GM21381 (cell line): ENCODE measurements around the gene SCAP.
"Not testable (repeated sequence)": the region's sequence is repeated elsewhere in the genome, so short reads cannot be mapped to it uniquely, and the experiment has no call there.

Experiments used
- ATAC-seq: cut with Tn5 transposase; IDR thresholded peaks from one replicate; pipeline ENCODE4 v1.9.1; 2021; ENCODE audit warnings: mild to moderate bottlenecking, moderate library complexity; ENCODE audit not compliant: unreplicated experiment

Gene SCAP

DNA sequence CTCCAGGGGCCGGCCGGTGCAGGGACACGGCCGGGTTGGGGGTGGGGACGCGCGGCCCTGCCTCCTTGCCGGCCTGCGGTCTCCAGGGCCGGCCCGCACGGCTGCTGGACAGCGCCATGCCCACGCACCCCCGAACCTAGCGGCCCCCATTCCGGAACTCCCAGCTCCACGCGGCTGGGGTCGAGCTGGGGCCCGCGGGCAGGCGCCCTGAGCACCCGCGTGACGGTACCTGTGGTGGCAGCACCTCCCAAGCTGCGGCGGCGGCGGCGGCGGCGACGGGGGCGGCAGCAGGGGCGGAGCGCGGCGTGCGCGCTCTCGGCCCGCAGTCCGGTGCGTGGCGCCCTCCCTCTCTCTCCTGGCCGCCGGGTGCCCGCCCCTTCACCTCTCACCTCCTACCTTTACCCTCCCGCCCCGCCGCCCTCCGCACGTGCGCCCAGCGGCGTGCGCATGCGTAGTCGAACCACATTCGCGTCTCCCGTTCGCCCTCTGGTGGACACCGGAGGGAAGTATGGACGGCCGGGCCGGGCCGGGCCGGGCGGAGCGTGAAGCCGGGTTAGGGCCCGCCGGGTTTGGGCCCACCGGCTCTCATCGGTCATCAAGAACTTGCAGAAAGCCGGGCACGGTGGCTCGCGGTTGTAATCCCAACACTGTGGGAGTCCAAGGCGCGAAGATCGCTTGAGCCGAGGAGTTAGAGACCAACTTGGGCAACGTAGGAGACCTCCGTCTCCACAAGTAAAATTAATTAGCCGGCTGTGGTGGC is at the start of gene SCAP:
Gene SCAP (minus strand): TSS at position 372 of the 760 bp plus-strand sequence. CDS start 32,948 bp downstream, outside the sequence.
- ATAC-seq: peak; percentile 93

DNA sequence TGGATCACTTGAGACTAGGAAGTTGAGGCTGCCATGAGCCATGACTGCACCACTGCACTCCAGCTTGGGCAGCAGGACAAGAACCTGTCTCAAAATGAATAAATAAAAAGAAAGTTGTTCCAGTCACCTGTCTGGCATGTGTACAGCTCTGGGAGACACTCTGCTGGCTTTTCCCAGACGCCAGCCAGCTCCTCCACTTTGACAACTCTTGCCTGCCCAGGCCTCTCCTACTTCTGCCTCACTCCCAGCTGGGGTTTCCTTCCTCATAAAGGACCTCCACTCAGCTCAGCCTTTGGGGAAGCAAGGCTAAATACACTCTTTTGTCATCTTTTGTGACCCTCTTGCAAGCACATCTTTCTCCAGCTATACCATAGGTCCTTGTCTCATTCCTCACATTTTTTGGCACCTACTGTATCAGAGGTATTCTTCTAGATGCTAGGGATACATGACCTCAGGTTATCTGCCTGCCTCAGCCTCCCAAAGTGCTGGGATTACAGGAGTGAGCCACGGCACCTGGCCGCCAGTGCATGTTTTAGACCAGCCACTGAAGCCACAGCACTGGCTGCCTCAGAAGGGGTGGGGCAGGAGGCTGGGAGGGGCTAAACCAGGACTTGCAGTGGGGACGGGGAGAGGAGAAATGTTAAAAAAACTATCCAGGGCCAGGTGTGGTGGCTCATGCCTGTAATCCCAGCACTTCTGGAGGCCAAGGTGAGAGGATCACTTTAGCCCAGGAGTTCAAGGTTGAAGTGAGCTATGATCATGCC is 47.8 kb upstream of the SCAP start:
- ATAC-seq: no peak

DNA sequence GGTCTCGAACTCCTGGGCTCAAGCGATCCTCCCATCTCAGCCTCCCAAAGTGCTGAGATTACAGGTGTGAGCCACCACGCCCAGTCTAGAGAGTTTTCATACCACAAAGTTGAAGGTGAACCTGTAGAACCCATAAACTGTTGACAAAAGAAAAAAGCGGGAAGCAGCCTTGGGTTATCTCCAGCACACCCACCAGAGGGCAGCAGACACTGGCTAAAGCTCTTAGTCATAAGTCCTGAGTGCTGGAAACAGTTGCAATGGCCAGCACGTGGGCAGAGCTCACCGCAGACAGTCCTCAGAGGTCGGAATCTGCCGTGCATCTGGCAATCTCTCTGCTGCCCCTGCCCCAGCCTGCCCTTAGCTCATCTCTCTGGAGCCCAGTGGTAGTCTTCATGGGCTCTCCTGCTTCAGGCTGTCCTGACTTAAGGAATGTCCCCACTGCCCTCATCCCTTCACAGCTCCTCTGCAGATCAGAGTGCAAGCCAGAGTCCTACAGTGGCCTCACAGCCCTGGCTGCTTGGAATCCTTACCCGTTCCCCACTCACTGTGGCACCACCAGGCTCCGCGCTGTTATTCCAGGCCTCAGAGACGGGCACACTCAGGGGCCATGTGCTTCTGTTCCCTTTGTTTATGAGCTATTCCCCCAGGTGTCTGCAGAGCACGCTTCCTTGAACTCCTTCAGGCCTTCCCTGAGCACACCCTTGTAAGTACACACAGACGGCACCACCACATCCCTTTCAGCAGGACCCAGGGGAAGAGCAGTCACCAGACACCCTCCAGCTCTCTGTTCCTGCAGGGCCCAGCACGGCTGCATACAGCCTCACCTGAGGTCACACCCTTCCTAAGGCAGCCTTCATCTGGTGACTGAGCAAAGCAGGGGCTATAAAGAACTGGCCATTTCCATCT is 46.6 kb upstream of the SCAP start:
- peak; percentile 78 for ATAC-seq

DNA sequence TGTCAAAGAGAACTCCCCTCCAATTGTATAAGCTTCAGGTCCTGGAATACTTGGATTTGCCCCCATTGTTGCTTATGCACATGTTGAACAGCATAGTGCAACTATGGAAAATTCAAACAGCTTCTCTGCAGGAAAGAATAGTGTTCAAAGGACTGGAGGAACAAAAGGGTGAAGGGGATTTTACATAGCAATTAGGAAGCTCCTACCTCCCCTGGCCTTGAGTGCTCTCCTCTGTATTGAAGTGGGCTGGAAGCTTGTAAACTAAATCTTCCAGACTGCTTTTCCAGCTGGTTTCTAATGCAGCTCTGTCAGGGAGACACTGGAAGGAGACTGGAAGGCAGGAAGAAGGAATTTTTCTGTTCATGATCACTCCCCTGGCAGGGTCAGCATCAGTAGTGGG is 45.0 kb upstream of the SCAP start:
- ATAC-seq: no peak

DNA sequence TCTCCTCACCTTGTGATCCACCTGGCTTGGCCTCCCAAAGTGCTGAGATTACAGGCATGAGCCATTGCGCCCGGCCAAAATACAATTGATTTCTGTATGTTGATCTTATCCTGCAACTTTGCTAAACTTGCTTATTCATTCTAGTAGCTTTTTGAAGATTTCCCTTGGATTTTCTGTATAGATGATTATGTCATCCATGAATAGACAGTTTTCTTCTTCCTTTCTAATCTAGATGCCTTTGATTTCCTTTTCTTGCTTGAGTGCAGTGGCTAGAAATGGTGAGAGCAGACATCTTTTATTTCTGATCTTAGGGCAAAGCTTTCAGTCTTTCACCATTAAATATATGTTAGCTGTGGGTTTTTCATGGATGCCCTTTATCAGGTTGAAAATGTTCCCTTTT is 42.2 kb upstream of the SCAP start:
- ATAC-seq: no peak

DNA sequence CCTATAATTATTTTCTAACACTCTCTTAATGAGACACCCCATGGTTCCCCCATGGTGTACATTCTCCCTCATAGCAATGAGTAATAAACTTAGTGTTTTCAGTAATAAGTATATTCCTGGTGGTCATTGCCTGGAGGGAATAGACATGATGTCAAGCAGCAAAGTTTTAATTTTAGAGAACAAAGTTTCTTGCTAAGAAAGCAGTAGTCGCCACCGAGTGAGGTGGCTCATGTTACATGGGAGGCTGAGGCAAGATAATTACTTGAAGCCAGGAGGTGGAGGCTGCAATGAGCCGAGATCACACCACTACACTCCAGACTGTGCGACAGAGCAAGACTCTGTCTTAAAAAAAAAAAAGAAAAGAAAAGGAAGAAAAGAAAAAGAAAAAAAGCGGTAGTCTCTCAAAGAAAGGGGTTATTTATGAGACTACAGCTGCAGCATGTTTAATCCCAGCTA is 40.2 kb upstream of the SCAP start:
- ATAC-seq: no peak

DNA sequence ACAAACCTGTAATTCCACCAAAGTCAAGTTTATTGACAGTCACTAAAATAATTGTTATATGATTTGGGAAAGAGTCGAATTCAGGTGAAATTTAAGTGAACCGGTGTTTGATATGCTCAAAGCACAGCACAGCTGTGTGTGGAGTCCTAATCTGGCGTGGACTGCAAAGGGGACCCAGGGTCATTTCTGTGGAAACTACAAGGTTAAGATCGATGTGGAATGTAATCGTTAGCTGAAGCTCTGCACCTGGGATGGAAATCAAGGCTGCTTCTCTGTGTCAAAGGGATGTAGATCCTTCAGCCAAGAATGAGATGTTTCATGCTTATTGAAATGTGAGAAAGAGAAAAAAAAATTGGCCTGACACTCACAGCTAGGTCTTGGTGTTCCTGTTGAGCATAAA is 39.4 kb upstream of the SCAP start:
- ATAC-seq: no peak

DNA sequence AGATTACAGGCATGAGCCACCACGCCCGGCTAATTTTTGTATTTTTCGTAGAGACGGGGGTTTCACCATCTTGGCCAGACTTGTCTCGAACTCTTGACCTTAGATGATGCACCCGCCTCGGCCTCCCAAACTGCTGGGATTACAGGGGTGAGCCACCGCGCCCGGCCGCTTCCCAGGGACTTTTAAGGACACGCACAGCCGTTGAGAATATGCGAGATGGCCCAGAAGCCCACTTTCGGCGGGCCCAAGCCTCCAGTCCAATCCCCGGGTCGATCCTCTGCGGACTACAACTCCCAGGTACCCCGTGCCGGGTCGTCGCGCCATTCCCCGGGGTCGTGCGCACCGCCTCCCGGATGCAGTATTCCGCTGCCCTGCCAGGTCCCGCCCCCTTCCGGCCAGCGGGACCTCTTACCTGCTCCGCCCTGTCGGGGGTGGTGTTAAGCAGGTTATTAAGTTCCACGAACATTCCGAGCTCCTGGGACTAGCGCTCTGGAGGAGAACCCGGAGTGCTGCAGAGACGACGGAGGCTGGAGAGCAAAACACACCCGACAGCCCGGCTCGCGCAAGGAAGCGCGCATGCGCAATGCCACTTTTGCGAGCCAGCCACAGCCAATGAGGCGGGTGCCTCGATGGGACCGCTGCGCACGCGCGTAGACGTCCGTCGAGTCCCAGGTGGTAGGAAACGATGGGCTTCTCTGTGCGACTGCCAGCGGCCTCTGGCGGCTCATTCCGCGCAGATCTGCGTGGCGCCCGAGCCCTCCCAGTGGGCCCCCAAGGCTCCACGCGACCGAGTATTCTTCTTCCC is 37.6 kb upstream of the SCAP start, which contains the start of gene ELP6:
Gene ELP6 (minus strand): TSS at position 588 of the 805 bp plus-strand sequence. CDS start 122 bp downstream, at position 466.
- ATAC-seq: peak; percentile 92

DNA sequence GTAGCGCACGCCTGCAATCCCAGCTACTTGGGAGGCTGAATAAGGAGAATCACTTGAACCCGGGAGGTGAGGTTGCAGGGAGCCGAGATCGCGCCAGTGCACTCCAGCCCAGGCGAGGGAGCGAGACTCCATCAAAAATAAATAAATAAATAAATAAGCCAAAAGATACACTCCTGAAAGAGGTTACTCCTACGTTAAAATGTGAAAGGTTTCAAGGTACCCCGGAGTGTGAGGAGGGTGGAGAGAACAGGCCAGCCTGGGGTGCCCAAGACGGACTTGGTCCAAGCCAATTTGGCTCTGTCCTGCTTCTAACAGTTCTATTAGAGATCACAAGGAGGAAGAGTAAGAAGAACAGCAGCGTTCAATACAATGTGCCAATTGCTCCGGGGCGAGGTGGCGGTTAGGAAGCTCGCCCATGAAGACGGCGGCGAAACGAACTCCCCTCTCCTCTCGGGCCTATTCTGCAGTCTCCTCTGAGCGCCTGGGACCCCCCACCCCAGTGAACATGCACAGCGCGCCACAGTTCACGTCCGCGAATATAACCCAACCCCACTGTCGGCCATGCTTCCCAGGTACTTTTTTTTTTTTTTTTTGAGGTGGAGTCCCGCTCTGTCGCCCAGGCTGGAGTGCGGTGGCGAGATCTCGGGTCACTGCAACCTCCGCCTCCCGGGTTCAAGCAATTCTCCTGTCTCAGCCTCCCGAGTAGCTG is 36.8 kb upstream of the SCAP start:
- ATAC-seq: peak; percentile 3

DNA sequence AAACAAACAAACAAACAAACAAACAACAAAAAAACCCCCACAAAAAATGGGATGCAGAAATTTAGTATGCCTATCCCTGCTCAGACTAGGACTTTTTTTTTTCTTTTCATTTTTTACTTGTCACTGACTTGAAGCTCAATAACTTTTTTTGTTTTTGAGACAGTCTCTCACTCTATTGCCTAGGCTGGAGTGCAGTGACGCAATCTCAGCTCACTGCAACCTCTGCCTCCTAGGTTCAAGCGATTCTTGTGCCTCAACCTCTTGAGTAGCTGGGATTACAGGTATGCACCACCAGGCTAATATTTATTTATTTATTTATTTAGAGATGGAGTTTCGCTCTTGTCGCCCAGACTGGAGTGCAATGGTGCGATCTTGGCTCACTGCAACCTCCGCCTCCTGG is 29.5 kb upstream of the SCAP start:
- ATAC-seq: not testable (repeated sequence)

DNA sequence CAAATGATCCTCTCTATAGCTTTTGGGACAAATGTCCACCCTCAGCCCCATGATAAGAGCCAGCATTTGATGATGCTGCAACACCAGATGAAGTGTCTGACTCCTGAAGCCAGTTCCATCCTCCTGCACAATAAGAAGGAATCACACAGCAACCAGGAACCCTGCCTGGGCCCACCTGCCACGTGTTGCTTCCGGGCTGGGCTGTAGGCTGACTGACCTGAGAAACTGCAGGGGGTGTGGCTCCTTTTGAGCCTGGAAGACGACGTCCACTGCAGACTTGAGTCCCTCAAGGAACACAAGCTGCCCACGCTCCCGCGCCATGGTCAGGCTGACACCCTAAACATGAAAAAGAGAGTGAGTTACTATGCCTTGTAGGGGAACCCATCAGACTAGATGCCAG is 28.4 kb upstream of the SCAP start:
- no peak for ATAC-seq

DNA sequence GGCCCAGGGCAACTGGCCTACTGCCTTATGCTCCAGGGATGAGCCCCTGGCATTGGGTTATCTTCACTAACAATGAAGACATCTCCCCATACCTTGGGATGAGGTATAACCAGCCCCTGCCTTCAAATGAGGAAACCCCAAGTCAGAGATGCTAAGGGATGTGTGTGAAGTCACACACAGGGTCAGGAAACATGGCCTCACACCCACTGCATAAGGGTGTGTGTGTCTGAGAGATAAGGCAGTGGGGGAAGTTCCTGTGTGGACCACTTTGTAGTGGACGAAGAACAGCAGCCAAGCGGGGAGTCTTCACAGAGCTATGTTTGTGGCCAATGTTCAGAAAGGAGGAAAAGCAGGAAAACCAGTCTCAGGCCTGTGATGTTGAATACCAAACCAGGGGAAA is 27.3 kb upstream of the SCAP start:
- no peak for ATAC-seq

DNA sequence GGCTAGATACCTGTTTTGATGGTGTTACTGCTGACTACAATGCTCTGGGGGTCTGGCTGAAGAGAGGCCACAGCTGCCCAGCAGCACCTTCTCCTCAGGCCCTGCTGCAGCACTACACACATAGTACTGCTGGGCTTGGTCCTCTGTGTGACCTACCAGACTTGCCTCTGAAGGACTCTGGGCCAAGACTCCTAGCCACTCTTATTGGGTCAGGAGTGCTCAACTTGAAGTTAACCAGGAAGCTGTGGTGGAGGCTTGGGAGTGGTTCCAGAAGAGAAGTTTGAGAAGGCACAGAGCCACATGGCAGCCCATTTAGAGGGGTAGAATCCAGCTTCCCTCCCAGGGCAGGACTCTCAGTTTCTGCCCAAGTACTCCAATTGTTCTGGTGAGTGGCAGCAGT is 21.2 kb upstream of the SCAP start:
- ATAC-seq: no peak

DNA sequence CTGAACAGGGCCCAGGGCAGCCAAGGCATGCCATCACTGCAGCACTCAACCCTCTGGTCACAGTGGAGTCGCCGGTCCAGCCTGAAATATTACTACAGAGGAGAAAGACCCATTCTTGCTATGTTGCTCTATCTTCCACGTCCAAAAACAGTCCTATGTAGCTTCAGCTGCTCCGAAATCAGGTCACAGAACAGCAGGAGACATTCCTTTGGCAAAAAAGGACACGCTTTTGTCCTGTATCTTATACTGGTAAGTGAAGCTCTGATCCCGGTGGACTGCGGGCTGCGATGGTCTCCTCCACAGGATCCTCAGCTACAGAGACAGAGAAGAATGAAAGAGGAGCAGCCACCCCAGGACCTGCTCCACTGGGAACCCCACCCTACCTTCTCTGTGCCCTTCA is 20.1 kb upstream of the SCAP start:
- no peak for ATAC-seq

DNA sequence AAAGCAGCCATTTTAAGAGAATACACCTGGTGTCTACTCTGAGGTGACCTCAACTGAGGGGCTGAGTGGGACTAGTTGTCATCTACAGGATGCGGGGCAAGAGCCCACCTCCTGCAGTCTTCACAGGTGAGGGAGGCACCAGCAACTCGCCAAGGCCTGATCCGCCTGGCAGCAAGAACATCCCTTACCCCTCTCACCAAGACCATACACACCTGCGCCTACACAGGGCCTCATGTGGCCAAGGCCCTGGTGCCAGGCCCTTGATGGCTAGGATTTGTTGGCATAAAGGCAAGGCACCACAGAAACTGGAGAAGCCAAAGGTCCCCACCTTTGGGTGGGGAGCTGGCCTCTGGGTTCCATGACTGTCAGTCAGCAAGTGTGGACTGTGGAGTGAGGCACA is 19.4 kb upstream of the SCAP start:
- ATAC-seq: no peak

DNA sequence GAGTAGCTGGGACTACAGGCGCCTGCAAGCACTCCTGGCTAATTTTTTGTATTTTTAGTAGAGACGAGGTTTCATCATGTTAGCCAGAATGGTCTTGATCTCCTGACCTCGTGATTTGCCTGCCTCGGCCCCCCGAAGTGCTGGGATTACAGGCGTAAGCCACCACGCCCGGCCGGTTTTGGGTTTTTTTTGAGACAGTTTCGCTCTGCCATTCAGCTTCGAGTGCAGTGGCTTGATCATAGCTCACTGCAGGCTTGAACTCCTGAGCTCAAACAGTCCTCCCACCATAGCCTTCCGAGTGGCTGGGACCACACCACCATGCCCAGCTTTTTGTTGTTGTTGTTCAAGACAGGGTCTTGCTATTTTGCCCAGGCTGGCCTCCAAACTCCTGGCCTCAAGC is 16.0 kb upstream of the SCAP start:
- ATAC-seq: no peak

DNA sequence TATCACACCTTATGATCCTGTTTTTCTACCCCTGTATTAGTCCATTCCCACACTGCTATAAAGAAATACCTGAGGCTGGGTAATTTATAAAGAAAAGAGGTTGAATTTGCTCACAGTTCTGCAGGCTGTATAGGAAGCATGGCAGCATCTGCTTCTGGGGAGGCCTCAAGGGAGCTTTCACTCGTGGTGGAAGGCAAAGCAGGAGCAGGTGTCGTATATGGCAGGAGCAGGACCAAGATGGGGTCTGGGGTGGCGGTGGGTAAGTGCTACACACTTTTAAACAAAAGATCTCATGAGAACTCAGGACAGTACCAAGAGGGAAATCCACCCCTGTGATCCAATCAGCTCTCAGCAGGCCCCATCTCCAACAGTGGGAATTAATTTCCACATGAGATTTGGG is 15.4 kb upstream of the SCAP start:
- no peak for ATAC-seq

DNA sequence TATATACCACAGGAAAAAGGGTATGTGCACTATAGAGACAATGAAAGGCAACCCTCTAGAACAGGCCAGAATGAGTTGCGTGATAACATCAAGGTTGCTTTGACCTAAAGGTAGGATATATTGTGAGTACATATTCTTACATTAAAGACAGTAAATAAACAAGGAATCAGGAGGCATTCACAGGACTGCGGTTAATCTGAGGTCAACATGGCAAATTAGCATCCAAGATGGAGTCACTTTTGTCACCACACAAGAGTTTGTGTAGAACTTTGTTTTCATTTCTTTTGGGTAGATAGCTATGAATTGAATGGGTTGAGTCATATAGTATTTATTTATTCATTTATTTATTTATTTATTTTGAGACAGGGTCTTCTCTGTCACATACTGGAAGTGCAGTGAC is 11.5 kb upstream of the SCAP start:
- no peak for ATAC-seq

DNA sequence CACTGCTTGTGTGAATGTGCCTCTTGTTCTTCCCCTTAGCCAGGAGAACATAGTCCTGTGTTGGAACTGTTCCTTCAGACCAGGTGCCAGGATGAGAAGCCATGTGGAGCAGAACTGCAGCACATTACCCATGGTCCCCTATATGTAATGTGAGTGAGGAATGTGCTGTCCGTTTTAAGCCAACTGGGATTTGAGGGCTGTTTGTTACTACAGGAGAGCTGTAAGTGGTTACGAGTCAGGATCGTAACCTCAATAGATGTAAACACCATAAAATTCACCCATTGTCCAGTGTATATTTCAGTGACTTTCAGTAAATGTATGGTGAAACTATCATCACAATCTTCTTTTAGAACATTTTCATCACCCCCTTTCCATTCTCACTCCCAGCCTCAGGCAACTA is 10.1 kb upstream of the SCAP start:
- no peak for ATAC-seq

DNA sequence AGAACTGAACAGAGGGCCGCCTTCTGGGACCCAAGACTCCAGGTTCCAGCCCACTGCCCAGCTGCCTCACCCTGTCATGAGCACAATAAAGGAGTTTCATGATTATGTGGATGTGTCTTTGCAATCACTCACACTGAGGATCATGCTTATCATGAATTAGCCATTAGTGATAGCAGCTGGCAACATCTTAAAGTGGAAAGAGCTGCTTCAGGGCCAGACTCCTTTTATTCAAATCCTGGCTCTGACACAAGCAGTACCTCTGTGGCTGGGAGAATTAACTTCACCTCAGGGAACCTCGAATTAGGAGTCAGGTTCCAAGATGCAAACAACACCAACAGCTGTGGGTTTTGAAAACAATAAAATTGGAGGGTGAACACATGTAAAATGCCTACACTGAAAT is 6.6 kb upstream of the SCAP start:
- ATAC-seq: no peak
